Pancreas (tissue), 10 donors: ENCODE results near the gene SLC5A2. TPM values are rescaled to one million over a fixed set of nuclear protein-coding genes. Genes with fewer than 3 reads are reported as not detected.
A peak's percentile ranks its signal among the peaks of the same experiment; 100 is the strongest.

Experiments used
- ATAC-seq, 4 donors: fragments of 200-7000 bp; cut with Tn5 transposase; one replicate each; pipeline versions ENCODE4 v1.8.0 to v1.9.1; 2020; ENCODE audit warnings: mild to moderate bottlenecking in 4 of 4, moderate library complexity in 4 of 4
- DNase-seq, 6 donors: peaks; one replicate each; pipeline ENCODE4 v3.0.0-alpha.2; 2020
- FAIRE-seq: peaks from 2 replicates; lab custom pipeline; 2012; peaks lifted over from hg19 to GRCh38; lab: Jason Lieb, UNC
- H3K27ac ChIP-seq, 4 donors: fragments of 200-600 bp; sonication (generic); 1 replicate in 3 of 4; 2 replicates in 1 of 4; pipeline versions ENCODE4 v1.5.0 to v1.8.0; 2020
- H3K27me3 ChIP-seq, 4 donors: fragments of 200-600 bp; one replicate each; pipeline ENCODE4 v1.8.0; 2021
- H3K36me3 ChIP-seq, 3 donors: fragments of 200-600 bp; sonication (generic) in 1 of 3; one replicate each; pipeline versions ENCODE4 v1.5.0 to v1.8.0; 2020 to 2021
- H3K4me1 ChIP-seq, 3 donors: fragments of 200-600 bp; one replicate each; pipeline ENCODE4 v1.8.0; 2021
- H3K4me3 ChIP-seq, 4 donors: fragments of 200-600 bp; sonication (generic) in 2 of 4; one replicate each; pipeline versions ENCODE4 v1.5.0 to v1.8.0; 2020 to 2021
- H3K9me3 ChIP-seq, 4 donors: fragments of 200-600 bp; one replicate each; pipeline ENCODE4 v1.8.0; 2021
- CTCF ChIP-seq, 4 donors: fragments of 200-600 bp; sonication (generic) in 3 of 4; IDR thresholded peaks; one replicate each; pipeline versions ENCODE4 v1.5.0 to v1.8.0; 2021; ENCODE audit warnings: antibody characterized with exemption in 4 of 4
- WGBS, 2 donors: extraction: QIAGEN DNeasy Blood & Tissue Kit; methylation state at CpG; one replicate each; pipeline ENCODE4 v1.1.7; 2013; 5-methylcytosine and 5-hydroxymethylcytosine counted together
- intact Hi-C, 3 donors: fragments of 100-400 bp; cut with DNase I; formaldehyde crosslinking; loops; one replicate each; pipeline versions ENCODE4 v1.11.1 to v1.14.2; 2022
- polyA plus RNA-seq, 2 donors: library from polyadenylated mRNA; stranded (reverse); fragments of 200-250 nt; gene quantifications; one replicate each; pipeline ENCODE4 v1.2.3, GENCODE V29; 2013
- total RNA-seq, 6 donors: library from RNA; stranded (reverse); fragmentation: NEBNext Ultra II Directional in 4 of 6; extraction: Animal tissue kit (Norgen Biotek cat#: 25700) in 4 of 6; gene quantifications; one replicate each; pipeline versions ENCODE4 v1.2.1 to v1.2.4, GENCODE V29; 2021 to 2023
- donor health status: healthy with polysubstance abuse.
- donor health status: DM: no; HTN: no; CAD: no; lungs with moderate emphysema.
- donor health status: DM: no; HTN: no; CAD: no.
- donor health status: control.
- donor health status: control.
- donor health status: Bipolar disorder and iron deficiency.
- donor health status: DM: yes; HTN: yes; CAD: no.
- donor health status: DM: no; HTN: no; CAD: no.
- donor health status: DM: no; HTN: no; CAD: no.
- donor health status: DM: yes; HTN: yes; CAD: no.

Gene SLC5A2
- total and polyA plus RNA-seq, 8 donors: 0.35 to 4.9 (median 0.64) TPM

DNA sequence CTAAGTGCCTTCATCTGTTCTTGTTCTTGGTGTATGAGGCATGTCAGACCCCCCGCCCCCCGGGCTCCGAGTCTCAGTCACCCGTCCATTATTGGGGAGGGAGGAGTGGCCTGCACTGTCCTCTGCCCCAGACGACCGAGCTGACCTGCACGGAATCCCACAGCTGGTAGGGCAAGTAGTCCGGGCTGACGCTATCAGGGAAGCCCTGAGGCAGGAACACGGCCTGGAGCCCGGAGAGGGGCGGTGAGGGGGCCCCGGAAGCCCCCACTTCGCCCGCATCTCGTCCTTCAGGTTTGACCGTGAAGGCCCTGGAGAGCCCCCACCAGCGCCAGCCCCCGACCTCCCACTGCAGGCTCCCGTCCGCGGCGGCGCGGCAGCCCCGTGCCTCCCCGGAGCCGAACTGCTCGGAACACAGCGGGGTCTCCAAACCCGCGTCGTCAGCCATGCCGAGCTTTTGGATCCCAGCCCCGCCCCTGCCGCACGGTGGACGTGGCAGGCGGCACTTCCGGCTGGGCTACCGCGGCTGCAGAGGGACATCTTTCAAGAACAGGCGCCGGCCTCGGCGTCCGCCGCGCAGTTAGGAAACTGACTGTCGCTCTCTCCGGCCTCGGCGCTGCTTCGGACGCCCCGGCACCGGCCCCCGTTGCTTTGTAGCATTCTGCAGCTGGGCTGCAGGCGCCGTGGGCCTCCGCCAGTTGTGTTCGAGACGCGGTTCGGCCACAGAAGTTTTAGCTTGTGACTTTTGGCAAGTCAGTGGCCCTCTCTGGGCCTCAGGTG lies 25.2 kb downstream of the SLC5A2 start, which contains the start of gene RUSF1:
TSS of gene RUSF1 (minus strand) at position 463 of the 777 bp plus-strand sequence. CDS start at position 445, 18 bp downstream.
- 0 to 1% methylated on average over 56 to 65 of the region's 65 CpGs for WGBS, 2 donors
- no peak for TF ChIP-seq CTCF (IDR thresholded peaks at IDR 0.05)
- no peaks in the 10 kb centered on the region for H3K36me3 ChIP-seq
- peak within 1 kb of the TSS; percentile 81 to 93 (median 88) for H3K27ac ChIP-seq
- H3K9me3 ChIP-seq: no peaks in the 10 kb centered on the region
- intact Hi-C loops: no loop called here
- no peaks in the 10 kb centered on the region for H3K27me3 ChIP-seq
- ATAC-seq: peak; percentile 97 to 99 (median 98)
- no peak for FAIRE-seq
- peak within 1 kb of the TSS; percentile 88 to 99 (median 96) for H3K4me3 ChIP-seq
- DNase-seq: peak; percentile 86 to 97 (median 90)
- peaks cover 0 to 21% (median 7%) of the 10 kb centered on the region in 3 donors for H3K4me1 ChIP-seq

DNA sequence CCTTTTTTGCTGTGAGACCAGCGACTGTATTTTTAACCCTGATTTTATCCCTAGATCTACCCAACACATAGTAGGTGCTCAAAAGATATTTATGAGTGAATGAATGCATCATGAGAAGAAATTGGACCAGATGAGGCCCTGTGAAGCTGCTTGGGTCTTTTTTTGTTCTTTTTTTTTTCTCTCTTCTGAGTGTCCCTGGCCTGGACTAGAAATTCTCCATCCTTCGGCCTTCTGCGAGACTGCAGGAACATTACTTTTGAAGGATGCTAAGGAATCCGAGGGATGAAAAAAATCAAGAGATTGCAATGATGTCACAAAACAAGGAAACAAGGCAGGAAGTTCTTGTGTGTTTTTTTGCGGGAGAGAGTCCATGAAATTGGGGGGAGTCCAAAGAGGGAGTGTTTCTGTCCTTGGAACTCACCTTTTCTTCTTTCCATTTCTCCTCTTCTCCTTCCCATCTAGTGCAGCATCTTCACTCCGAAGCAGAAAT lies 25.8 kb downstream of the SLC5A2 start:
- H3K27ac ChIP-seq: peak overlapping the region; percentile 81 to 93 (median 88)
- 10 to 17% methylated on average over 6 of the region's 6 CpGs for WGBS, 2 donors
- no peaks in the 10 kb centered on the region for H3K9me3 ChIP-seq
- TF ChIP-seq CTCF (IDR thresholded peaks at IDR 0.05): no peak
- DNase-seq (no peak), ATAC-seq (peak; percentile 3 to 24 (median 14)), FAIRE-seq (no peak)
- peaks cover 0 to 21% (median 7%) of the 10 kb centered on the region in 3 donors for H3K4me1 ChIP-seq
- no peaks in the 10 kb centered on the region for H3K27me3 ChIP-seq
- no peaks in the 10 kb centered on the region for H3K36me3 ChIP-seq
- intact Hi-C loops: no loop called here
- H3K4me3 ChIP-seq: peak overlapping the region; percentile 88 to 99 (median 96)

DNA sequence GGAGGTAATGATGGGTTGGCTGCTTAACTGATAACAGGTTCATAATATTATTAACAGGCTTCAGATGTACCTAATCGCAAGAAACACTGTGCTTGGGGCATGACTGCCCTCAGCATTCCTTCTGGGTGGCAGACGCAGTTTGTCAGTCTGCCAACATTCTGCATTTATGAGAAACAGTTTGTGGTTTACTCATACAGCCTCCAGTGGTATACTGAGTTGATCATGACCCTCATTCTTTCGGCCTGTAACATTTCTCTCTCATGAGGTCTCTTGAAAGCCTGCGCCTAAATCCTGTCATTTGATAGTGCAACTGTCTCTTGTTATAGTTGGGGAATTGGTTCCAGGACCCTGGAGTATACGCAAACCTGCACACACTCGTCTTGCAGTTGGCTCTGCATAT lies 30.2 kb downstream of the SLC5A2 start:
- no peak overlapping the region for H3K27ac ChIP-seq
- WGBS, 2 donors: 64 to 79% methylated on average over 6 of the region's 6 CpGs

DNA sequence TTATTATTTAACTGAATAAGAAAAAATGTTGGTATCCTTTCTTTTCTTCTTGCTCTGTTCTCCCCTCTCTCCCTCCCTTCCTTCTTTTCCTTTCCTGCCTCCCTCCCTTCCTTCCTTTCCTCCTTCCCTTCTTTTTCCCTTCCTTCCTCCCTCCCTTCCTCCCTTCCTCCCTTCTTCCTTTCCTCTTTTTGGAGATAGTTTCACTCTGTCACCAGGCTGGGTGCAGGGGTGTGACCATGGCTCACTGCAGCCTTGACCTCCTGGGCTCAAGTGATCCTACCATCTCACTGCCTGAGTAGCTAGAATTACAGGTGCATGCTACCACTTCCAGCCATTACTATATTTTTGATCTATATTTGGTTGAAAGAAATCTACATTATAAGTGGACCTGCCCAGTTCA lies 31.0 kb downstream of the SLC5A2 start:
- H3K27ac ChIP-seq: no peak overlapping the region
- ATAC-seq (no peak), DNase-seq (no peak), FAIRE-seq (no peak)
- no peaks in the 10 kb centered on the region for H3K27me3 ChIP-seq
- no peak for TF ChIP-seq CTCF (IDR thresholded peaks at IDR 0.05)
- no peaks in the 10 kb centered on the region for H3K36me3 ChIP-seq
- intact Hi-C loops: no loop called here
- H3K9me3 ChIP-seq: no peaks in the 10 kb centered on the region
- no peak overlapping the region for H3K4me3 ChIP-seq
- H3K4me1 ChIP-seq: peaks cover 0 to 4% (median 0%) of the 10 kb centered on the region in 3 donors

More for the DNA sequence above, 30.2 kb downstream of the SLC5A2 start:
- no peaks in the 10 kb centered on the region for H3K36me3 ChIP-seq
- DNase-seq (no peak), ATAC-seq (no peak), FAIRE-seq (no peak)
- no peaks in the 10 kb centered on the region for H3K9me3 ChIP-seq
- intact Hi-C loops: no loop called here
- H3K4me3 ChIP-seq: no peak overlapping the region
- no peak for TF ChIP-seq CTCF (IDR thresholded peaks at IDR 0.05)
- H3K4me1 ChIP-seq: peaks cover 0 to 4% (median 0%) of the 10 kb centered on the region in 3 donors
- no peaks in the 10 kb centered on the region for H3K27me3 ChIP-seq
